HG03060 (cell line): ENCODE results near the gene TSEN54.

ENCODE experiments used
- ATAC-seq: cut with Tn5 transposase; IDR thresholded peaks from one replicate; pipeline ENCODE4 v1.9.1; 2021; ENCODE audit warnings: low read depth, moderate number of reproducible peaks; ENCODE audit not compliant: unreplicated experiment

TSEN54 gene

GRCh38 chr17:75487351-75488070, 28.8 kb upstream of the TSEN54 start:
- ATAC-seq: no peak

- ATAC-seq: no peak
These were observed 27.4 kb upstream of the TSEN54 start for GRCh38 chr17:75488693-75489510.

- no peak for ATAC-seq
These were observed 26.8 kb upstream of the TSEN54 start for GRCh38 chr17:75489511-75489955.

GRCh38 chr17:75490173-75490743, 26.1 kb upstream of the TSEN54 start:
- no peak for ATAC-seq

GRCh38 chr17:75490953-75491649, 25.2 kb upstream of the TSEN54 start:
- ATAC-seq: no peak

- no peak for ATAC-seq
These were observed 24.6 kb upstream of the TSEN54 start for GRCh38 chr17:75491680-75492079.

- no peak for ATAC-seq
These were observed 23.7 kb upstream of the TSEN54 start for GRCh38 chr17:75492555-75493168.

- no peak for ATAC-seq
These were observed 22.7 kb upstream of the TSEN54 start for GRCh38 chr17:75493476-75494129.

- ATAC-seq: no peak
These were observed 21.9 kb upstream of the TSEN54 start for GRCh38 chr17:75494326-75494877.

GRCh38 chr17:75496005-75496404, 20.3 kb upstream of the TSEN54 start:
- ATAC-seq: no peak

GRCh38 chr17:75498039-75498725, 18.1 kb upstream of the TSEN54 start:
- ATAC-seq: no peak

- no peak for ATAC-seq
These were observed 17.6 kb upstream of the TSEN54 start for GRCh38 chr17:75498726-75499213.

- ATAC-seq: no peak
These were observed 16.9 kb upstream of the TSEN54 start for GRCh38 chr17:75499313-75500022.

GRCh38 chr17:75500419-75501216, 15.7 kb upstream of the TSEN54 start:
- no peak for ATAC-seq

- ATAC-seq: no peak
These were observed 14.8 kb upstream of the TSEN54 start for GRCh38 chr17:75501378-75502071.

- ATAC-seq: no peak
These were observed 14.1 kb upstream of the TSEN54 start for GRCh38 chr17:75502072-75502720.
